Esophagus muscularis mucosa (tissue), 4 donors: ENCODE measurements around the gene GPR4. TPM values are rescaled to one million over a fixed set of nuclear protein-coding genes. Genes with fewer than 3 reads are reported as not detected.

ENCODE experiments used
- DNase-seq: peaks from one replicate; pipeline ENCODE4 v3.0.0-alpha.2; 2017; ENCODE audit errors: extremely low spot score
- H3K27ac ChIP-seq, 4 donors: fragments of 200-600 bp; sonication (generic); replicated peaks in 1 of 4; 1 replicate in 3 of 4; 2 replicates in 1 of 4; pipeline ENCODE4 v1.5.1; 2016 to 2019; ENCODE audit warnings: mild to moderate bottlenecking in 1 of 4
- H3K27me3 ChIP-seq, 4 donors: fragments of 200-600 bp; sonication (generic); one replicate each; pipeline versions ENCODE4 v1.5.1 to v1.6.0; 2016 to 2019
- H3K36me3 ChIP-seq, 4 donors: fragments of 200-600 bp; sonication (generic); one replicate each; pipeline ENCODE4 v1.5.1; 2016 to 2019
- H3K4me1 ChIP-seq, 4 donors: fragments of 200-600 bp; sonication (generic); one replicate each; pipeline ENCODE4 v1.5.1; 2016 to 2019
- H3K4me3 ChIP-seq, 4 donors: fragments of 200-600 bp; sonication (generic); 1 replicate in 2 of 4; 2 replicates in 2 of 4; pipeline ENCODE4 v1.5.1; 2016 to 2019; ENCODE audit warnings: mild to moderate bottlenecking in 4 of 4, moderate library complexity in 1 of 4
- H3K9me3 ChIP-seq, 4 donors: fragments of 200-600 bp; sonication (generic); 1 replicate in 3 of 4; 2 replicates in 1 of 4; pipeline ENCODE4 v1.5.1; 2016 to 2019
- CTCF ChIP-seq, 3 experiments: fragments of 200-600 bp in 2 of 3; fragments of 450-650 bp in 1 of 3; sonication (generic) in 2 of 3; IDR thresholded peaks; one replicate each; pipeline ENCODE4 v1.5.1; 2017 to 2019; ENCODE audit warnings: antibody characterized with exemption in 3 of 3, mild to moderate bottlenecking in 2 of 3, moderate library complexity in 1 of 3
- EP300 ChIP-seq: sonication (generic); formaldehyde crosslinking; IDR thresholded peaks from one replicate; pipeline ENCODE4 v1.6.1; 2017; ENCODE audit warnings: antibody characterized with exemption
- POLR2A ChIP-seq: fragments of 450-650 bp; IDR thresholded peaks from one replicate; pipeline ENCODE4 v1.6.1; 2017; ENCODE audit warnings: antibody characterized with exemption, moderate library complexity, mild to moderate bottlenecking, low read depth
- POLR2AphosphoS5 ChIP-seq, 2 donors: sonication (generic); formaldehyde crosslinking; IDR thresholded peaks; one replicate each; pipeline ENCODE4 v1.6.1; 2017; ENCODE audit warnings: antibody characterized with exemption in 2 of 2
- WGBS: methylation state at CpG from one replicate; pipeline ENCODE4 v1.1.5; 2018; 5-methylcytosine and 5-hydroxymethylcytosine counted together
- intact Hi-C: fragments of 100-400 bp; cut with DNase I; formaldehyde crosslinking; loops from one replicate; pipeline ENCODE4 v1.15.1; 2023
- small RNA-seq, 3 donors: library from RNA; depleted of rRNA; stranded (forward); fragments of <200 nt; gene quantifications; one replicate each; pipeline ENCODE3, GENCODE V24; 2016
- total RNA-seq, 4 donors: library from RNA; depleted of rRNA; stranded (reverse); fragments of >200 nt; gene quantifications; one replicate each; pipeline versions ENCODE4 v1.1.0 to v1.2.1, GENCODE V29; 2016

Gene GPR4
- total RNA-seq, 4 donors from 2014 or later = 0.42 to 6.6 (median 4.8) TPM

- DNase-seq = no peak
- Histone ChIP-seq H3K4me1 (peaks cover 0 to 17% (median 8%) of the 10 kb centered on the region in 4 donors), H3K9me3 (no peaks in the 10 kb centered on the region), H3K27ac (no peak overlapping the region), H3K36me3 (no peaks in the 10 kb centered on the region), H3K27me3 (no peaks in the 10 kb centered on the region), H3K4me3 (no peak overlapping the region)
- 91% methylated on average over 10 of the region's 10 CpGs for whole genome bisulfite sequencing
- intact Hi-C loops = no loop called here
- TF ChIP-seq CTCF (IDR thresholded peaks at IDR 0.05) (no peak), POLR2AphosphoS5 (IDR thresholded peaks at IDR 0.05) (no peak), POLR2A (no peak), EP300 (no peak)
These were observed 54.7 kb downstream of the GPR4 start for GRCh38 chr19:45547211-45547770.

GRCh38 chr19:45542234-45542668 is 59.8 kb downstream of the GPR4 start:
- H3K9me3 ChIP-seq = no peaks in the 10 kb centered on the region
- no peak for DNase-seq
- no peak overlapping the region for H3K4me3 ChIP-seq
- no peak for TF ChIP-seq POLR2A
- no peak for TF ChIP-seq POLR2AphosphoS5 (IDR thresholded peaks at IDR 0.05)
- TF ChIP-seq EP300 = no peak
- no peak for TF ChIP-seq CTCF (IDR thresholded peaks at IDR 0.05)
- intact Hi-C loops = no loop called here
- WGBS = 82% methylated on average over 7 of the region's 7 CpGs
- no peak overlapping the region for H3K27ac ChIP-seq
- no peaks in the 10 kb centered on the region for H3K4me1 ChIP-seq
- H3K27me3 ChIP-seq = no peaks in the 10 kb centered on the region
- H3K36me3 ChIP-seq = no peaks in the 10 kb centered on the region

Small RNA genes lying within 50 kb of the gene (small RNA-seq; reads per million reads assigned to genes)
- 0 to 0.17 (median 0.08) reads per million in 3 donors for gene RN7SL836P

Other genes starting within 250 kb of the GPR4 start
- gene ERCC2, start 231.6 kb downstream of the GPR4 start, total RNA-seq = 10 to 100 TPM in 2 of 4 donors, 1 to 10 TPM in 2; 6.5 to 16.6 (median 11.4) TPM
- 10 to 100 TPM in 2 of 4 donors, 1 to 10 TPM in 2; 4.1 to 16.8 (median 9.5) TPM for gene PPP1R13L, start 197.1 kb downstream of the GPR4 start, total RNA-seq
- gene POLR1G, start 195.6 kb downstream of the GPR4 start, total RNA-seq = 1 to 10 TPM; 2.9 to 8.7 (median 6.0) TPM
- gene ERCC1, start 178.3 kb downstream of the GPR4 start, total RNA-seq = 100 to 1,000 TPM in 1 of 4 donors, 10 to 100 TPM in 3; 62.8 to 102 (median 69.3) TPM
- 10 to 100 TPM in 2 of 4 donors, 1 to 10 TPM in 2; 2.2 to 25.2 (median 6.9) TPM for gene FOSB, start 134.2 kb downstream of the GPR4 start, total RNA-seq
- gene RTN2, start 105.2 kb downstream of the GPR4 start, total RNA-seq = 10 to 100 TPM in 3 of 4 donors, 1 to 10 TPM in 1; 7.0 to 23.6 (median 17.2) TPM
- gene PPM1N, start 103.8 kb downstream of the GPR4 start, total RNA-seq = 1 to 10 TPM; 1.6 to 3.8 (median 3.0) TPM
- gene VASP, start 94.7 kb downstream of the GPR4 start, total RNA-seq = 100 to 1,000 TPM; 172 to 321 (median 210) TPM
- gene OPA3, start 17.4 kb downstream of the GPR4 start, total RNA-seq = 10 to 100 TPM in 2 of 4 donors, 1 to 10 TPM in 2; 6.2 to 20.0 (median 13.8) TPM
- gene EML2, start 37.2 kb upstream of the GPR4 start, total RNA-seq = 10 to 100 TPM; 12.0 to 28.4 (median 18.3) TPM
- not detected for gene GIPR, start 66.0 kb upstream of the GPR4 start, total RNA-seq
- gene SNRPD2, start 89.7 kb upstream of the GPR4 start, total RNA-seq = 100 to 1,000 TPM; 107 to 167 (median 139) TPM
- gene QPCTL, start 90.5 kb upstream of the GPR4 start, total RNA-seq = 1 to 10 TPM; 4.6 to 6.8 (median 6.0) TPM
- 10 to 100 TPM in 3 of 4 donors, 1 to 10 TPM in 1; 8.6 to 27.7 (median 18.2) TPM for gene FBXO46, start 128.7 kb upstream of the GPR4 start, total RNA-seq
- gene MEIOSIN, start 131.2 kb upstream of the GPR4 start, total RNA-seq = not detected
- gene SIX5, start 167.0 kb upstream of the GPR4 start, total RNA-seq = 10 to 100 TPM; 18.2 to 39.9 (median 28.8) TPM
- gene DMPK, start 180.3 kb upstream of the GPR4 start, total RNA-seq = 100 to 1,000 TPM; 247 to 487 (median 347) TPM
- 10 to 100 TPM; 56.0 to 88.7 (median 63.3) TPM for gene DMWD, start 190.6 kb upstream of the GPR4 start, total RNA-seq
- under 1 TPM in 1 of 4 donors, not detected in 3; 0.11 TPM for gene RSPH6A, start 213.1 kb upstream of the GPR4 start, total RNA-seq